ENCODE measurements around the gene ZPBP.

DNA sequence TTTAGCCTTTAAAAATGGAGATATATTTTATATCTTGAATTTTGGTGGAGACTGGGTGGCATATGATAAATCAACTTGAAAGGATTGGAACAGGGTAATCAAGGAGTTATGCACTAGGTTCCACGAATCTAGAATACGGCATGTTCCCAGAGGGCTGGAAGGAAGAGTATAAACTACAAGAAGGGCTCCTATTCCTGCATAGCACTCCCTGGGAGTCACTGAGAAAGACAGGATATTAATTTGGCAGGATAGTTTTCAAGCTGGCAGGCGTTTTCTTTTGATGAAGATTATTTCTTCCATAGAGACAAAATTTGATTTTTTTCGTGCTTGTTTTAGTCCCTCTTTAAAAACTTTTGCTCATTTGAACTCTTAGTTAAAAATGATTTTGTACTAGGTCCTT is 199.9 kb downstream of the ZPBP start:
- TF ChIP-seq, protein P1, sequence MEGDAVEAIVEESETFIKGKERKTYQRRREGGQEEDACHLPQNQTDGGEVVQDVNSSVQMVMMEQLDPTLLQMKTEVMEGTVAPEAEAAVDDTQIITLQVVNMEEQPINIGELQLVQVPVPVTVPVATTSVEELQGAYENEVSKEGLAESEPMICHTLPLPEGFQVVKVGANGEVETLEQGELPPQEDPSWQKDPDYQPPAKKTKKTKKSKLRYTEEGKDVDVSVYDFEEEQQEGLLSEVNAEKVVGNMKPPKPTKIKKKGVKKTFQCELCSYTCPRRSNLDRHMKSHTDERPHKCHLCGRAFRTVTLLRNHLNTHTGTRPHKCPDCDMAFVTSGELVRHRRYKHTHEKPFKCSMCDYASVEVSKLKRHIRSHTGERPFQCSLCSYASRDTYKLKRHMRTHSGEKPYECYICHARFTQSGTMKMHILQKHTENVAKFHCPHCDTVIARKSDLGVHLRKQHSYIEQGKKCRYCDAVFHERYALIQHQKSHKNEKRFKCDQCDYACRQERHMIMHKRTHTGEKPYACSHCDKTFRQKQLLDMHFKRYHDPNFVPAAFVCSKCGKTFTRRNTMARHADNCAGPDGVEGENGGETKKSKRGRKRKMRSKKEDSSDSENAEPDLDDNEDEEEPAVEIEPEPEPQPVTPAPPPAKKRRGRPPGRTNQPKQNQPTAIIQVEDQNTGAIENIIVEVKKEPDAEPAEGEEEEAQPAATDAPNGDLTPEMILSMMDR (IDR thresholded peaks at IDR 0.05) = no peak
- TF ChIP-seq POLR2A (IDR thresholded peaks at IDR 0.05) = no peak
